HCT116 (cell line): ENCODE results near the gene FTO.

Experiments used
- EZH2 ChIP-seq: fragments of 200-600 bp; sonication (generic); IDR thresholded peaks from 2 replicates; pipeline ENCODE4 v1.6.1; 2017; ENCODE audit warnings: antibody characterized with exemption, mixed run types
- EZH2phosphoT487 ChIP-seq: fragments of 200-600 bp; IDR thresholded peaks from 2 replicates; pipeline ENCODE4 v1.6.1; 2018; ENCODE audit warnings: antibody characterized with exemption, borderline replicate concordance
- POLR2A ChIP-seq: IDR thresholded peaks from 2 replicates; pipeline ENCODE4 v1.7.0; 2011; ENCODE audit warnings: borderline replicate concordance; ENCODE audit not compliant: insufficient read depth, insufficient read length; ENCODE audit errors: extremely low read depth
- POLR2AphosphoS5 ChIP-seq: IDR thresholded peaks from 2 replicates; pipeline ENCODE4 v1.6.1; 2011; ENCODE audit warnings: mild to moderate bottlenecking, low read depth, low read length, moderate library complexity
- SP1 ChIP-seq: IDR thresholded peaks from 2 replicates; pipeline ENCODE4 v1.6.1; 2012; ENCODE audit warnings: low read depth
- SRF ChIP-seq: IDR thresholded peaks from 2 replicates; pipeline ENCODE4 v1.6.1; 2012; ENCODE audit warnings: low read depth
- YY1 ChIP-seq: IDR thresholded peaks from 2 replicates; pipeline ENCODE4 v1.6.1; 2011; ENCODE audit warnings: low read length, low read depth, moderate library complexity, mild to moderate bottlenecking; ENCODE audit not compliant: insufficient replicate concordance; ENCODE audit errors: extremely low read depth
- ZFX ChIP-seq: fragments of 450-650 bp; IDR thresholded peaks from 2 replicates; pipeline ENCODE4 v1.6.1; 2017
- ZNF274 ChIP-seq: fragments of 200-500 bp; sonication (Bioruptor generic); IDR thresholded peaks from 2 replicates; pipeline ENCODE4 v1.6.1; 2014; ENCODE audit warnings: mild to moderate bottlenecking, low read depth, low read length, inconsistent platforms
- TF ChIP-seq, protein P1 (sequence below), 3 experiments: fragments of 200-600 bp in 1 of 3; sonication (generic) in 1 of 3; IDR thresholded peaks in 2 of 3; conservative IDR thresholded peaks in 1 of 3; 2 replicates each; pipeline ENCODE4 v1.5.1; 2012 to 2017; ENCODE audit warnings: low read depth in 2 of 3, low read length in 2 of 3, antibody characterized with exemption in 1 of 3, borderline replicate concordance in 1 of 3, control low read depth in 1 of 3, mild to moderate bottlenecking in 1 of 3, mixed read lengths in 1 of 3, mixed run types in 1 of 3, moderate library complexity in 1 of 3; ENCODE audit not compliant: insufficient read depth in 1 of 3
- TF ChIP-seq, protein P2 (sequence below): IDR thresholded peaks from 2 replicates; pipeline ENCODE4 v1.6.1; 2012

DNA sequence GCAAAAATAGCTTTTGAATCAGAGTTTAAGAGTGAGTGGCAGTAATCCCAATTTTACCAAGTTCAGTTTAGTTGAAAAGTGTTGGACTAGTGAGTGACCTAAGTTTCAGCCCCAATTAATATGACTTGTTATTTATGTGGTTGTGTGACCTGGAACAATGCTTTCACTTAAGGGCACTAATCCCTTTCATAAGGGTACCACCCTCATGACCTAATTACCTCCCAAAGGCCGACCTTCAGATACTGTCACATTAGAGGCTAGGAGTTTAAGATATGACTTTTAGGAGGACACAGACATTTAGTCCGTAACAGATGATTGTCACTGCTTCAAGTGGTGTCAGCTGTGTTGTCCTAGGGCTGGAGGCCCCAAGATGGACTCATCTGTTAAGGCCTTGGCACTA lies 392.7 kb downstream of the FTO start:
- TF ChIP-seq POLR2A (no peak), ZFX (no peak), POLR2AphosphoS5 (no peak), EZH2phosphoT487 (no peak), SP1 (no peak), ZNF274 (no peak), SRF (no peak), YY1 (no peak), EZH2 (no peak)
- TF ChIP-seq, protein P1, sequence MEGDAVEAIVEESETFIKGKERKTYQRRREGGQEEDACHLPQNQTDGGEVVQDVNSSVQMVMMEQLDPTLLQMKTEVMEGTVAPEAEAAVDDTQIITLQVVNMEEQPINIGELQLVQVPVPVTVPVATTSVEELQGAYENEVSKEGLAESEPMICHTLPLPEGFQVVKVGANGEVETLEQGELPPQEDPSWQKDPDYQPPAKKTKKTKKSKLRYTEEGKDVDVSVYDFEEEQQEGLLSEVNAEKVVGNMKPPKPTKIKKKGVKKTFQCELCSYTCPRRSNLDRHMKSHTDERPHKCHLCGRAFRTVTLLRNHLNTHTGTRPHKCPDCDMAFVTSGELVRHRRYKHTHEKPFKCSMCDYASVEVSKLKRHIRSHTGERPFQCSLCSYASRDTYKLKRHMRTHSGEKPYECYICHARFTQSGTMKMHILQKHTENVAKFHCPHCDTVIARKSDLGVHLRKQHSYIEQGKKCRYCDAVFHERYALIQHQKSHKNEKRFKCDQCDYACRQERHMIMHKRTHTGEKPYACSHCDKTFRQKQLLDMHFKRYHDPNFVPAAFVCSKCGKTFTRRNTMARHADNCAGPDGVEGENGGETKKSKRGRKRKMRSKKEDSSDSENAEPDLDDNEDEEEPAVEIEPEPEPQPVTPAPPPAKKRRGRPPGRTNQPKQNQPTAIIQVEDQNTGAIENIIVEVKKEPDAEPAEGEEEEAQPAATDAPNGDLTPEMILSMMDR (IDR thresholded peaks at IDR 0.05 in 2 of 3, conservative IDR thresholded peaks at IDR 0.05 in 1 of 3; ENCODE audit: borderline replicate concordance in 1 of 3, insufficient read depth in 1 of 3, low read depth in 2 of 3, low read length in 2 of 3): no peak
- TF ChIP-seq, protein P2, sequence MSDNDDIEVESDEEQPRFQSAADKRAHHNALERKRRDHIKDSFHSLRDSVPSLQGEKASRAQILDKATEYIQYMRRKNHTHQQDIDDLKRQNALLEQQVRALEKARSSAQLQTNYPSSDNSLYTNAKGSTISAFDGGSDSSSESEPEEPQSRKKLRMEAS: no peak
